NB4 (cell line): ENCODE measurements around the gene MSL2.

Experiments
- MYC ChIP-seq: IDR thresholded peaks from 2 replicates; pipeline ENCODE4 v1.6.1; 2011; ENCODE audit warnings: low read depth, low read length
- POLR2A ChIP-seq: IDR thresholded peaks from 2 replicates; pipeline ENCODE4 v1.6.1; 2011; ENCODE audit warnings: mild to moderate bottlenecking; ENCODE audit not compliant: insufficient read length; ENCODE audit errors: extremely low read depth
- TF ChIP-seq, protein P1 (sequence below): IDR thresholded peaks from one replicate; pipeline ENCODE4 v1.5.1; 2012; ENCODE audit warnings: low read depth, low read length
- TF ChIP-seq, protein P2 (sequence below): IDR thresholded peaks from 2 replicates; pipeline ENCODE4 v1.6.1; 2011; ENCODE audit warnings: low read depth, low read length

DNA sequence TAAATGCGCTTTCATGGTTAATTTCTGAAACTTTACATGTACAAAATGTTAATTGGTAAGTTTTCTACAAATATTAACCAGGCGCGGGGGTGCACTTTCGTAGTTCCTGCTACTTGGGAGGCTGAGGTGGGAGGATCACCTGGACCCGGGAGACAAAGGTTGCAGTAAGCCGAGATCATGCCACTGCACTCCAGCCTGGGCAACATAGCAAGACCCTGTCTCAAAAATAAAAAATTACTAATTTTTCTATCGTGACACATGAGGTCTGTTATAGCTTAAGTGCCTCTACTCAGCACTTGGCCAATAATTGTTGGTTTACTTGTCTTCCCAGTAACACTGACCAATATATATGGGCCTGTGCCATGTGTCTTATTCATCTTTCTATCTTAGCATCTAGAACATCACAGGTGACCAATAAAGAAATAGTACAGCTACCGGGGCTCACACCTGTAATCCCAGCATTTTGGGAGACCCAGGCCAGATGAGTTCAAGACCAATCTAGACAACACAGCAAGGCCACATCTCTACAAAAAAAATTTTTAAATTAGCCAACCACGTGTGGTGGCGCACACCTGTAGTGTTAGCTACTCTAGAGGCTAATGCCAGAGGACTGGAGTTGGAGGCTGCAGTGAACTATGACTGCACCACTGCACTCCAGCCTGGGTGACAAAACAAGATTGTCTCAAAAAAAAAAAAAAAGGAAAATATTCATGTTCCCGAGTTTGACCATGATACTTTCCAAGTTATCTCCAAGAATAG, 6.1 kb downstream of the MSL2 start:
- TF ChIP-seq, protein P1, sequence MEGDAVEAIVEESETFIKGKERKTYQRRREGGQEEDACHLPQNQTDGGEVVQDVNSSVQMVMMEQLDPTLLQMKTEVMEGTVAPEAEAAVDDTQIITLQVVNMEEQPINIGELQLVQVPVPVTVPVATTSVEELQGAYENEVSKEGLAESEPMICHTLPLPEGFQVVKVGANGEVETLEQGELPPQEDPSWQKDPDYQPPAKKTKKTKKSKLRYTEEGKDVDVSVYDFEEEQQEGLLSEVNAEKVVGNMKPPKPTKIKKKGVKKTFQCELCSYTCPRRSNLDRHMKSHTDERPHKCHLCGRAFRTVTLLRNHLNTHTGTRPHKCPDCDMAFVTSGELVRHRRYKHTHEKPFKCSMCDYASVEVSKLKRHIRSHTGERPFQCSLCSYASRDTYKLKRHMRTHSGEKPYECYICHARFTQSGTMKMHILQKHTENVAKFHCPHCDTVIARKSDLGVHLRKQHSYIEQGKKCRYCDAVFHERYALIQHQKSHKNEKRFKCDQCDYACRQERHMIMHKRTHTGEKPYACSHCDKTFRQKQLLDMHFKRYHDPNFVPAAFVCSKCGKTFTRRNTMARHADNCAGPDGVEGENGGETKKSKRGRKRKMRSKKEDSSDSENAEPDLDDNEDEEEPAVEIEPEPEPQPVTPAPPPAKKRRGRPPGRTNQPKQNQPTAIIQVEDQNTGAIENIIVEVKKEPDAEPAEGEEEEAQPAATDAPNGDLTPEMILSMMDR, result no peak
- TF ChIP-seq, protein P2, sequence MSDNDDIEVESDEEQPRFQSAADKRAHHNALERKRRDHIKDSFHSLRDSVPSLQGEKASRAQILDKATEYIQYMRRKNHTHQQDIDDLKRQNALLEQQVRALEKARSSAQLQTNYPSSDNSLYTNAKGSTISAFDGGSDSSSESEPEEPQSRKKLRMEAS, result no peak
- TF ChIP-seq POLR2A (no peak), MYC (no peak)
